T-helper 1 cell (primary cell): Measurements from ENCODE around the gene PRKAG1.
A peak's percentile ranks its signal among the peaks of the same experiment; 100 is the strongest.

Experiments used
- DNase-seq, 5 donors: peaks; one replicate each; pipeline ENCODE4 v3.0.0-alpha.2; 2012 to 2020

Gene PRKAG1

DNA sequence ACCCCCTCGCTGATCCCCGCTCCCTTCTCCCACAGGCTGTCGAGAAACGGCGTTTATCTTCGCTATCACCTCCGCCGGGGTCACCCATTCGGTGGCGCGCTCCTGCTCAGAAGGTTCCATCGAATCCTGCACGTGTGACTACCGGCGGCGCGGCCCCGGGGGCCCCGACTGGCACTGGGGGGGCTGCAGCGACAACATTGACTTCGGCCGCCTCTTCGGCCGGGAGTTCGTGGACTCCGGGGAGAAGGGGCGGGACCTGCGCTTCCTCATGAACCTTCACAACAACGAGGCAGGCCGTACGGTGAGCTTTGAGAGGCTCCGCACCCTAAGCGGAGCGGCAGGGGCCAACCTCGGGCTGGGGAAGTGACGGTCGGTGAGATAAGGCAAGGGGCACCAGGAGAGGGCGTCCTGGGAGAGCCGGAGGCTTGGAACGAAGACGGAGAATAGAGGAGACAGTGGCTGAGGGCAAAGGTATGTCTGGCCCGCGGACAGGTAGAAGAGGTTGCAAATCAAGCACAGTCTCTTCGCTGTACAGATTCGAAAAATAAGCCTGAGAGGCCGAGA, 38.1 kb downstream of the PRKAG1 start:
- peak in 1 of 5 donors; percentile 24 for DNase-seq

DNA sequence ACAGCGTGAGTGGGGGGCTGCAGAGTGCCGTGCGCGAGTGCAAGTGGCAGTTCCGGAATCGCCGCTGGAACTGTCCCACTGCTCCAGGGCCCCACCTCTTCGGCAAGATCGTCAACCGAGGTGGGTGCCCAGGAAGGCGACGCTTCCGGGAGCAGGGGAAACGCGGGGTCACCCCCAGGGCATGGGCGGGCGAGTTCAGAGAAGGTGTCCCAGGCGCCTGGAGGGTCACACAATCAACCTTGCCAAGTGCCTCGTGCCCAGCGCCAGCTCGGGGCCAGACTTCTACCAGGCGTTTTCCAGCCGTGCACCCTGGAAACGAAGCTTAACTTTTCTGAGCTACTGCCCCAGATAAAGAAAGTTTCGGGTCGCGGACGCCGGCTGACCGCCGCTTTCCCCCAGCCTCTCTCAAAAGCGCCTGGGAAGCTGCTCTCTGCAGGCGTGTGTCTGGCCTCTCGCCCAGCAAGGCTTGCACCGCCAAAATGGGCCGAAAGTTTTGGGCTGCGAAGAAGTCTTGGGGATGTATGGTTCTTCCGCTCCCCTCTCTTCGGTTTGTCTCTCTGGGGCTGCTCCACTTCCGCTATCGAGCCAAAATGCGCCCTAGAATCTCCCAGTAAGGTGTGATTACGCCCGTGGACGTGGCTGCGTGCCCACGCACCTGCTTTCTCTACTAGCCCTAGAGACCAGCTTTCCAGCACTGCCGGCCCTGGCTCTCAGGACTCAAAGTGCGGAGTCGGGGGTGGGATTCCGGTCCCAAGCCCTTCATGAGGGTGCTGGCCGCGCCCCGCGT, 38.8 kb downstream of the PRKAG1 start:
- DNase-seq, result peak in 2 of 5 donors; percentile 39 to 48

DNA sequence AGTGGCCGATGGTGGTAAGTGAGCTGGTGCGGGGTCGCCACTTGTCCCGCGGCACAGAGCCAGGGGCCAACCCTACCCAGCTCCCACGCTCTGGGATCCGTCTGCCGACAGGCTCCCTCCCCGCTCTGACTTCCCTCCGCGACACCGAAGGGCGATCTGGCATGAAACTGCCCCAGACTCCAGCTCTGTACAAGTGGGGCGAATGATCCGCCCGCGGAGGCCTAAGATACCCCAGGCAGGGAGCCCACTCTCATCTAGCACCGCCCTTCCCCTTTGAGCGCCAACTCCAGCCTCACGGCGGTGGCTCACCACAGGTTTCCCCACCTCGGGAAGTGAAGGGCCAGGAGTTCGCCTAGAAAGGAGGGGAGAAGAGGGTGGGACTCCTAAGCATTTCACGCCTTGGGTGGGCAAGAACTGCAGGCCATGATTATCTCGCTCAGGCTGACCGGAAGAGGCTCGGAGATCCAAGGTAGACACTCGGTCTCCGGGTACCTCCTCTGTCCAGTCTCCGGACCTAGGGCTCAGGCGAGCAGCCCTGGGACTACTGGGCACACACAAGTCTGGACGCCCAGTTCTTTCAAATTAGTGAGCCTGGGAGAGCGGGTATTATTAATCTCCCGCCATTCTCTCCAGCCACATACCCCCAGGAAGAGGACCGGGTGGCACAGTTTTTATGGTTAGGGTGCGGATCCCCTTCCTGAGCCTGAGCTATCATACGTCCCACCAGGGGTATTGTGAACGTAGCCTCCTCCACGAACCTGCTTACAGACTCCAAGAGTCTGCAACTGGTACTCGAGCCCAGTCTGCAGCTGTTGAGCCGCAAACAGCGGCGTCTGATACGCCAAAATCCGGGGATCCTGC, 39.6 kb downstream of the PRKAG1 start:
- DNase-seq, result no peak

DNA sequence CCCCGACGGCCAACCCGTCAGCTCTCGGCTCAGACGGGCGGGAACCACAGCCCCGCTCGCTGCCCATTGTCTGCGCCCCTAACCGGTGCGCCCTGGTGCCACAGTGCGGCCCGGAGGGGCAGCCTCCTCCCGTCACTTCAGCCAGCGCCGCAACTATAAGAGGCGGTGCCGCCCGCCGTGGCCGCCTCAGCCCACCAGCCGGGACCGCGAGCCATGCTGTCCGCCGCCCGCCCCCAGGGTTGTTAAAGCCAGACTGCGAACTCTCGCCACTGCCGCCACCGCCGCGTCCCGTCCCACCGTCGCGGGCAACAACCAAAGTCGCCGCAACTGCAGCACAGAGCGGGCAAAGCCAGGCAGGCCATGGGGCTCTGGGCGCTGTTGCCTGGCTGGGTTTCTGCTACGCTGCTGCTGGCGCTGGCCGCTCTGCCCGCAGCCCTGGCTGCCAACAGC, 40.3 kb downstream of the PRKAG1 start, which contains the start of gene WNT1:
Gene WNT1, plus strand, starts transcription at position 32 of the 450 bp plus-strand sequence. Its CDS starts 329 bp downstream, at position 361.
- DNase-seq, result no peak

DNA sequence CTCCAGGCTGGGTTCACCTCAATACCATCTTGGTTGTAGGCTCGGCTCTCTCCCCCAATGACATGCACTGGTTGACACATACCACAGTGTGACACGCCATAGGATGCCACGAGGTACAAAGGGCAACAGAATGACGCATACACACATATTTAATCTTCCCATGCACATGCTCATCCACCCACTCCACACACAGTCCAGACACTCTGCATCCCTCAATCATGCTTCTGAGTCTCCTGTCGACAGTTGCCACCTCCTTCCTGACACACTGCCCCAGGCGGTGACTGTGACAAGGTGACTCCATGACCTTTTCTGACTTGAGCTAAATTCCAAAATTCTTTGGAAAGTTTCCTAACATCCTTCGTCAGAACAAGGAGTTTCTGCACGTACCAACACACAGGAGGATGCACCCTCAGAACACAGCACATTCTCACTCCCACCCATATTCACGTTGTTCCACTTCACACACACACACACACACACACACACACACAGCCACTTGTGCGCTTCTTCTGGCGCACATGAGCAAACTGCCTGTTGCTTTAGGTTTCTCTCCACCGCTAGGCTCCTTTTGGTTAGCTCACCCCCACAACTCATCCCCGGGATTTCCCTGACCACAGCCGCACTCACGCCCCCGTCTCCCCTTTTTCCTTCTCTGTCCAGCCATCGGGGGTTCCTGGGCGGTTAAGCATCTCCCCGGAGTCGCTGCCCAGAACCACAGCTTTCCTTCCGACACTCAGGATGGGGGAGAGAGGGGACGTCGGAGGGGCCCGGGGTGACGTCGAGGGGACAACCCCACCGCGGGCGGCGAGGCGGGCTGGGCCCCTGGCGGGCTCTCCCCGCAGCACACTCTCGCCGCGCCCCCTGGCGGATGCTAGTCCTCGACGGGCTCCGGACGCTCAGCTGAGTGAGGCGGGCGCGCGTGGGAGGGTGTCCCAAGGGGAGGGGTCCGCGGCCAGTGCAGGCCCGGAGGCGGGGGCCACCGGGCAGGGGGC, 41.0 kb downstream of the PRKAG1 start:
- DNase-seq, result peak; percentile 65 to 81 (median 76)

DNA sequence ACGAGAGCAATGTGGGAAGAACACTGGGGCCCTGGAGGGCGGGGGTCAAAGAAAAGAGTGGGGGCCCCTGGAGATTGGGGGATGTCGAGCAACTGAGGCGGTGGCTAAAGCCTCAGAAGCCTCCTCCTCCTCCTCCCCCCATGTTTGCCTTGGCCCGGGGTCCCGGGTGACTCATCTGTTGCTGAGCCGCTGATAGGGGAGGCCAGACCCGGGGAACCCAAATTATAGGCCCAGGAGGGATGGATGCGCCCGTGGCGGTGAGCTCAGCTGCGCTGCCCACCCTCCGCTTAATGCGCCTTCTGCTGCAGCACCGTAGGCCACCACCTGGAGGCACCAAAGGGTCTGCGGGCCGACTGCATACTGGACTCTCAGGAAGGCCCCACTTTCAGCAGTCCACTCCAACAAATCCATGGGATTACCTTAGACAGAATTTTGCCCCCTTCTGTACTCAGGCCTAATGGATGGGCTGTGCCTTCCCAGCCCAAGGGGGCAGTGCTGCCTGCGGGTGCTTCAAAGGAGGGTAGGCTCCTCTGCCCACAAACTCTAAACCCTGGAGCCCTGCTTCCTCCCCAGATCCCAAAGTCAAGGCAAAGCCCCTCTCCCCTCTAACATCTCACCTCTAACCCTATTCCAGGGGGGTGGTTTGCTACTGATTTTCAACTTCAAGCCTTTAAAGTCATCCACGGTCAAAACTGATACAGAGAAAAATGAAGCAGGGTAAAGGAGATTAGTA, 44.5 kb downstream of the PRKAG1 start:
- no peak for DNase-seq

DNA sequence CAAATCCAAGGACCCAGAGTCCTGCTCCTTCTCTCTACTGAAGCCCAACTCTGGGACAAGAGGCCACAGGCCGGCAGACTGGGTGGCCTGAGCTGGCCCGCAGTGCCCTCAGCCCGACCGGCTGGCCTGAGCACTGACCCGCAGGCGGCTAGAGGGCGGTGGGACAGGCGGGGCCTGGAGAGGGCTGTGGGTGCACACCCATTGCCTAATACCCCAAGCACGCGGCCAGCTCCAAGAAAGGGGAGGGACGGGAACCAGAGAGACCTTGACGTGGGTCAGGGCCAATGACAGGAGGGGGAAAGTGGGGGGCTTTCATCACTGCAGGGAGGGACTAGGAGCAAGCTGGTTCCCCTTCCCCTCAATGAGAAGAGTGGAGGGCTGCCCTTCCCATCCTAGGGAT, 45.0 kb downstream of the PRKAG1 start:
- DNase-seq, result no peak

DNA sequence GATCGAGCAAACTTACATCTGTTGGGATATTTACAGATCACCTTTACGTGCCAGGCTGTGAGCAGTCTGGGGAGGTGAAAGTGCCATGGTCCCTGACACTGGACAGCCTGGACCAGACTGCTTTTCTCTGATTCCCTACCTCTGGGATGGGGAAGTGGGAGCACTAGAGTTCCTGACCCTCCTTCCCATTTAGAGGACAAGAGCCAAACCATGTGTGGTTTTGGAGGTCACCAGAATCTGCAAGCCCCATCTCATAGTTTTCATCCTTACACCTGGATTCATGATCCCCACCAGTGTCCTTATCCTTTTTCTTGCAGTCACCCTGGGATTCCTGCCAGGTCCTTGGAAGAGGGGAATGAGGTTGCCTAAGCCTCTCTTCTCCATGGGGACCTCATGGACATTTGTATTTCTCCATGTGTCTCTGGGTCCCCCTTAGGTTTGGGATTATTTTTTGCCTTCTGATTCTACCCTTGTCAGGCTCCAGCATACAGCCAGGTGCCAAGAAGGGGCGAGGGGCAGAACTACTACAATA, 45.6 kb downstream of the PRKAG1 start:
- no peak for DNase-seq

DNA sequence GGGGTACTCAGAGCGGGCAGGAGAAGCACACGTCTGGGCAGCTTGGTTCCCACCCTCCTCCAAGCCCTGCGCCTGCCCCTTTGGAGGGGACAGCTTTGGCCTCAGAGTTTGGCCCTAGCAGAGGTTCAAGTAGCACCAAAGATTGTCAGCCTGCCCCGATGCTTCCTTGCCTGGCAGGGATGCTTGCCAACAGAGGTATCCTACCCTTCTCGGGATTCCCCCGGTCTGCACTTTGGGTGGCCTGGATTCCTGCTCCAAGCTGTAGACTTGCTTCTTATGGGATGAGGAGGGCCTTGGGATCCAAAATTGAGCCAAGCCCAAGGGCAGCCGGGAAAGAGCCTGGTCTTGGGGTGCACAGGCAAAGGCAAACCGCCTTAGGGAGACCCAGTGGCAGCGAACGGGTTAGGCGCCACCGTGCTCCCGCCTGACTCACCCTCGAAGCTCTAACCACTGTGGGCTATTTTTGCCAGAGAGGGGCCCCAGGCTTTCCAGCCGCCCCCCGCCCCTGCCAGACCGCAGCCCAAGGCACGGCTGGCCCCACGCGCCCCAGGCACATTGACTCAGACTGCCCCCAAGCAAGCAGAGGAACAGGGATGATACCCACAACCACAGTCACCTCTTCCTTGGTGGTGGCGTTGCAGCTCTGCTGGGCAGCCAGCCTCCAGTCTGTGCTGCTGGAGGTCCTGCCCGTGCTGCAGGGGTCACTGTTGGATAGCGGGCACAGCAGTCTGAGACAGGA, 46.2 kb downstream of the PRKAG1 start:
- no peak for DNase-seq

DNA sequence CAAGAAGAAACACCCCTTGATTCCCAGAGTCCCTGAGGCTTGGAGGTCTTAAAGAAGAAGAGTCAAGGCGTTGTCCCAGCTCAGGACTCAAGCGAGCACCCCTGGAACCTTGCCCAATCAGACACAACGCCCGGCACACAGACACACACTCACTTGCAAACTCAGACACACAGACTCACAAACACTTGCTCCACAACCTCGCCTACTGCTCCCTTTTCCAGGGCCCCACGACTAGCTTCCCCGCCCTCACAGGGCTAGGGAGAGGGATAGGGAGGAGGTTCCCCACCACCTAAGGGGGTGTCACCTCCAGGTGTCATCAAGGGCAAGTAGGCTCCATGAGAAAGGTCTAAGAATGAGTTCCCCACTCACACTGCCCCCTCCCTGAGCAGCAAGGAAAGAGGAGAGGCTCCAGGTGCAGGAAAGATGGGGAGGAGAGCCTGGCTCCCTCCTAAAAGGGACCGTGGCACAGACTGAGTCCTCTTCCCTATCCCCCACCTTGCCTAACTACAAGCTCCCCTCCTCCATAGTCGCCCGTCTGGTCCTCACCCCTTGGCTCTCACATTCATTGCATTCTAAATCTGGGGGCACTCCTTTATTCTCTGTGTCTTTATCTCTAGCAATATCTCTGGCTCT, 47.8 kb downstream of the PRKAG1 start:
- DNase-seq, result no peak

DNA sequence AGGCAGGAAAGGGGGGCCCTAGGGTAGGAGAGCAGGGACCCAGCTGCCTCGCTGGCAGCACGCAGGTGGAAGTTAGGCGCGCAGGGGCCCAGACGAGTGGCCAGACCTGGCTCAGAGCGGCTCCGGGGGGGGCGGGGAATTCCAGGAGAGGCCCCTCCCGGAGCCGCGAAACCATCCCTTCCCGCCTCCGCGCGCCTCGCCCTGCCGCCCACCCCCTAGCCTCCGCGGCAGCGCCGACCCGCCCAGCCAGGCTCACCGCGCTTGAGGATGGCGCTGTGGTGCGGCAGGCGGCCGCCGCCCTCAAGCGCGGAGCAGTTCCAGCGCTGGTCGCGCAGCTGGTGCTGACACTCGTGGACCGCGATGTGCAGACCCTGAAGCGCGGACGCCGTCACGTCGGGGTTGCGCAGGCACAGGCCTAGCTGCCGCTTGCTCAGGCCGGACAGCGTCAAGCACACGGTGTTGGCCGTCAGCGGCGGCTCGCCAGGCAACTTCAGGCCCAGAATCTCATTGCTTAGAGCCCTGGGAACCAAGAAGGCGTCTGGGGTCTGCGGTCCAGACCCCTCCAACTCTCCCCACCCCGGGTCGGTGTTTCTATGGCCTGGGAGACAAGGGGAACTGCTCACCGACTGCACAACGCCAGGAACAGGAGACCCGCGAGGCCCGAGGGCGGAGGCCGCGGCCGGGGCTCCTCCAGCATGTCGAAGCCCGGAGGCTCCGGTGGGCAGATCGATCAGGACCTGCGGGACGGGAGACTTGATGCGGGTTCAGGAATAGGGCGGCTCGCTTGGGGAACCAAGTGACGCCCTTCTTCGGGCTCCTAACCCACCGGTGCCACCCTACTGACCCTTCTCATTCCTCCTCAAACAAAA, 48.5 kb downstream of the PRKAG1 start:
- peak in 3 of 5 donors; percentile 22 to 45 (median 30) for DNase-seq

DNA sequence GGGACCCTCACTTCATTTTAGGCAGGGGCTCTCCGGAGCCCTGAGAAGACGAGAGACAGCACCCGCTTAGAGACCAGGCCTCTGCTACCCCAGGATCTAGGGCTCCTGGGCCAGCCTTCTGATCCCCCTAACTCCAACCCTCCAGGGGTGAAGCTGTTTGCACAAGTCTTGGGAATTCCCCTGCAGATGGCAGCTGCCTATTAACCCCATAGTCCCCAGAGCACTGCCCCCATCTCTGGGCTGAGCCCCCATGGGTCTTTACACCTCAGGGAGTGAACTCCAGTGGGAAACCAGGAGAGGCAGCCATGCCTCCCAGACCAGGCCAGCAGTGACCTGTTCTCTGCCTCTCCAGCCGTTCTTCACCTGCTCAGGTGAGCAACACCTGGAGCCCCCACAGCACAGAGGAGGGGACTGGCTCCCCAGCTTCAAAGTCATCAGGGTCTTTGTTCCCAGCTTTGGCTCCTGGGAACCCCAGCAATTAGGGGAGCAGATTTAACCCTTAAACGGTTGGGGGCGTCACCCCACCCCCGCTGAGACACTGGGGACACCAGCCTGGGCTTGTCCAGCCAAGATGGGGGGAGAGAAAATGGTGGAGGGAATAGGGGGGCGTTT, 49.3 kb downstream of the PRKAG1 start:
- no peak for DNase-seq

DNA sequence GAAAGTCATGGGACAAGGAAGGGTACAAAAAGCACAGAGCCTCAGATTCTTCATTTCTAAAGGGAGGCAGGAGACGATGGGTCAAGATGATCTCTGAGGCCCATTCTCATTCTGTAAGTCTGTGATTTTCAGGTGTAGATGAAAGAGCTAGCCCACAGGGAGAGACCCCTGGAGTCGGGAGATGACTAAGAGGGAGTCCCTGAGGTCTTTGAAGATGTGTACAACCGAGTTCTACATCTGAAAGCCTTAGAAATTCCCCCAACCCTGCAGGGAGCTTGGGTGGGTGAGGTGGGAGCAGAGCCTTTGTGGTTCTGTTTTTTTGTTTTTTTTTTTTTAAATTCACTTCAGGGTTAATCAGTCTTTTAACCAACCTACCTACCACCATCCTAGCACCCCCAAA, 50.1 kb downstream of the PRKAG1 start:
- no peak for DNase-seq

DNA sequence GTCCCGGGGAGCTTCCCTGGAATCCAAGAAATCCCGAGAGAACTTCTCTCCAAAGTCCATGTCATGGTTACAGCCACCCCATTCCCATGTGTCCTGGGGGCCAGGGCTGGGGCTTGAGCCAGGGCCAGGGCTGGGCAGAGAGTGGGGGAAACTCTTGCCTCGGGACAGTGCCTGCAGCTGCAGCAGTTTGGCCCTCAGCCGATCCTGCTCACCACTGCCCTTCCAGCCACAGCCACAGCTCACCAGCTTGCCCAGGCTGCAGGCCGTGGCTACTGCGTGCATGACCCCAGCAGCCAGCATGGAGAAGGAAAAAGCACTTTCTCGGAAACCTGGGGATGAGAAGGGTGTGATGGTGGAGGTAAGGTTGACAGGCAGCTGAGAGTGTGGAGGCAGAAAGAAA, 50.6 kb downstream of the PRKAG1 start:
- no peak for DNase-seq

DNA sequence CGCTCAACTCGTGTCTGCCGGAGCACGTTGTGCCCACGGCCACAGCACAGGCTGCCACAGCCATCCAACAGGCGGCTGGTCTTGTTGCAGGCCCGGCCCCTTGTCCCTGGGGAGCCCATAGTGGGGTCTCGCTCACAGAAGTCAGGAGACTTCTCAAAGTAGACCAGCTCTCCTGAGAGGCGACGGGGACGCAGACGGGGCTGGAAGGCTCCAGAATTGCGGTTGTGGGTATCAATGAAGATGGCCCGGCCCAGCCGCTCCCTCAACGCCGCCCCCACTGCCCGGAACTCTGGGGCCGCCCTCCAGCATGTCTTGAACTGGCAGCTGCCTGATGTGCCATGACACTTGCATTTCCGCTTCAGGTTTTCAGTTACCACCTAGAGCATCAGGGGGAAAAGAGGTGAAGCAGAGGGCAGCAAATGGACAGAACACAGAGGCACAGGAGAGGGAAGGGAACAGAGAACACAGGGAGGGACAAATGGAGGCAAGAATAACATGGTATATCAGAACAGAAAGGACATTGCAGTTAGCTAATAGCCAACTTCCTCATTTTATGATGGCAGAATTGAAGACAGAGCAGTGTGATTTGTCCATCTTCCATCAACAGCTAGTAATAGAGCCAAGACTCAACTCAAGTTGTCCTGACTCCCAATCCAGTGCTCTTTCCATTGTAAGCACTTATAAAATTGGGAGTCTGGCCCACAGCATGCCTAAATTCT, 52.2 kb downstream of the PRKAG1 start:
- DNase-seq, result no peak

DNA sequence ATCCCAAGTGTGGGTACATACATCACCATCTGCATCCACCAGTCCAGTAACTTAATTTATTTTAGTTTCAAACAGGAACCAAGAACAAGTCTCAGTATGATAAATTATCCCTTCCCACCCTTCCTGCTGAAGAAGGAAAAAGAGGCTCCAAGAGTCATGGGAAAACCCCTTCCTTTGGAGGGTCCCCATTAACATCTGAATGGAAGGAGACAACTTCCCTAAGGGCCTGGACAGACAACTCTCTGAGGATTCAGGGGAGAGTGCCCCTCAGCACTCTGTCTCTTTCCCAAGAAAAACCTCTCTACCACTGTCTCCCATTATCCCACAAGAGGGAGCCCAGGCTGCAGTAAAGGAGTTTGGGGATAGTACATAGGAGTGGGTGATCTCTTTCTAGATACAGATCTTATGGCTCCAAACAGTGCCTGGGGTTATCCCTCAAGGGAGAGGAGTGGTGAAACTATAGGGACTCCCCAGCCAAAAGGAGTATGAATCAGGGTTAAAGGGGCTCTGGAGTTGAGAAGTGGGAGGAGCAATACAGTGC, 53.2 kb downstream of the PRKAG1 start:
- DNase-seq, result no peak

DNA sequence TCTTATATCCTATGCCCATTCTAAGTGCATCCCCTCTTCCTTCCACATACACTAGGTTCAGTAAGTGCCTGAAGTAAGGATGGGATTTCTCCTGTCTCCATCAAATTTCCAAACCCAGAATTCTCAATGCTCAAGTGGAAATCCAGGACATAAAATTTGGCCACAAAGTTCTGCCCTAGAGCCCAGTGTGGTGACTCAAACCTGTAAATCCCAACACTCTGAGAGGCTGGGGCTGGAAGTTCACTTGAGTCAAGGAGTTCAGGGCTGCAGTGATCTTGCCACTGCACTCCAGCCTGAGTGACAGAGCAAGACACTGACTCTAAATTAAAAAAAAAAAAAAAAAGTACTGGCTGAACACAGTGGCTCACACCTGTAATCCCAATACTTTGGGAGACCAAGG, 56.8 kb downstream of the PRKAG1 start:
- DNase-seq, result no peak
